GM19372 (cell line): ENCODE data around the gene RYK.
"Not testable (repeated sequence)": the region's sequence is repeated elsewhere in the genome, so short reads cannot be mapped to it uniquely, and the experiment has no call there.

Source experiments
- ATAC-seq: cut with Tn5 transposase; IDR thresholded peaks from one replicate; pipeline ENCODE4 v1.9.1; 2021; ENCODE audit warnings: mild to moderate bottlenecking, low read depth, moderate library complexity; ENCODE audit not compliant: unreplicated experiment

The RYK gene

GRCh38 chr3:134228035-134228434, 22.6 kb downstream of the RYK start:
- ATAC-seq, result no peak

GRCh38 chr3:134224796-134225156, 25.9 kb downstream of the RYK start:
- not testable (repeated sequence) for ATAC-seq

- ATAC-seq, result no peak
Measured at GRCh38 chr3:134222835-134223234, 27.8 kb downstream of the RYK start.

GRCh38 chr3:134216851-134217250, 33.8 kb downstream of the RYK start:
- no peak for ATAC-seq

- no peak for ATAC-seq
Measured at GRCh38 chr3:134216191-134216764, 34.4 kb downstream of the RYK start.

- no peak for ATAC-seq
Measured at GRCh38 chr3:134214239-134214638, 36.4 kb downstream of the RYK start.

- ATAC-seq, result peak; percentile 85
Measured at GRCh38 chr3:134212967-134213665, 37.5 kb downstream of the RYK start.

- ATAC-seq, result no peak
Measured at GRCh38 chr3:134211797-134212196, 38.9 kb downstream of the RYK start.

- ATAC-seq, result no peak
Measured at GRCh38 chr3:134205451-134205850, 45.2 kb downstream of the RYK start.

GRCh38 chr3:134201201-134202130, 49.2 kb downstream of the RYK start:
- ATAC-seq, result no peak

- not testable (repeated sequence) for ATAC-seq
Measured at GRCh38 chr3:134199880-134200279, 50.8 kb downstream of the RYK start.

- ATAC-seq, result no peak
Measured at GRCh38 chr3:134199240-134199639, 51.4 kb downstream of the RYK start.

GRCh38 chr3:134198414-134198813, 52.2 kb downstream of the RYK start:
- ATAC-seq, result no peak

- no peak for ATAC-seq
Measured at GRCh38 chr3:134197681-134198261, 52.9 kb downstream of the RYK start.

- no peak for ATAC-seq
Measured at GRCh38 chr3:134194247-134194646, 56.4 kb downstream of the RYK start.

- no peak for ATAC-seq
Measured at GRCh38 chr3:134190250-134190649, 60.4 kb downstream of the RYK start.

GRCh38 chr3:134189849-134190248, 60.8 kb downstream of the RYK start:
- no peak for ATAC-seq

GRCh38 chr3:134186391-134186790, 64.3 kb downstream of the RYK start:
- no peak for ATAC-seq

GRCh38 chr3:134180761-134181160, 69.9 kb downstream of the RYK start:
- no peak for ATAC-seq

- no peak for ATAC-seq
Measured at GRCh38 chr3:134179508-134179907, 71.2 kb downstream of the RYK start.

- no peak for ATAC-seq
Measured at GRCh38 chr3:134163096-134163495, 87.6 kb downstream of the RYK start.
